CD4-positive, alpha-beta T cell (primary cell): ENCODE results near the gene TMEM258. TPM values are rescaled to one million over a fixed set of nuclear protein-coding genes. Genes with fewer than 3 reads are reported as not detected.

Experiments used
- ATAC-seq: fragments of 200-7000 bp; cut with Tn5 transposase; one replicate; pipeline ENCODE4 v1.10.0; 2022; ENCODE audit warnings: mild to moderate bottlenecking; ENCODE audit not compliant: poor library complexity
- CTCF ChIA-PET: fragments of 350-600 bp; sonication (Branson Sonifier 250); formaldehyde crosslinking; loops from one replicate; lab custom pipeline; 2021; ENCODE audit warnings: antibody characterized with exemption, inconsistent platforms; lab: Charles Lee
- POLR2A ChIA-PET: fragments of 350-600 bp; sonication (Branson Sonifier 250); formaldehyde crosslinking; loops from one replicate; lab custom pipeline; 2021; ENCODE audit warnings: antibody characterized with exemption, inconsistent platforms; lab: Charles Lee
- DNase-seq, 14 experiments: peaks; one replicate each; pipeline ENCODE4 v3.0.0-alpha.2; 2013 to 2020; ENCODE audit warnings: mixed read lengths in 2 of 14
- H3K27ac ChIP-seq, 2 donors: one replicate each; pipeline versions ENCODE4 v1.5.1 to v1.7.0; 2013; ENCODE audit warnings: low read length in 2 of 2, low read depth in 1 of 2, mild to moderate bottlenecking in 1 of 2
- H3K27me3 ChIP-seq, 2 experiments: 1 replicate in 1 of 2; 2 replicates in 1 of 2; pipeline versions ENCODE4 v1.6.1 to v1.7.0; 2013; ENCODE audit warnings: low read length in 2 of 2, control low read depth in 1 of 2, mild to moderate bottlenecking in 1 of 2, moderate library complexity in 1 of 2; ENCODE audit not compliant: insufficient read depth in 2 of 2, control insufficient read depth in 1 of 2
- H3K36me3 ChIP-seq: one replicate; pipeline ENCODE4 v1.6.1; 2013; ENCODE audit warnings: low read length, control low read depth; ENCODE audit not compliant: insufficient read depth
- H3K4me1 ChIP-seq: one replicate; pipeline ENCODE4 v1.6.1; 2013; ENCODE audit warnings: low read length, control low read depth; ENCODE audit not compliant: insufficient read depth
- H3K4me3 ChIP-seq: one replicate; pipeline ENCODE4 v1.5.1; 2013; ENCODE audit warnings: mild to moderate bottlenecking, low read length, moderate library complexity
- H3K9me3 ChIP-seq, 2 experiments: 1 replicate in 1 of 2; 2 replicates in 1 of 2; pipeline versions ENCODE4 v1.6.1 to v1.7.0; 2013; ENCODE audit warnings: low read length in 2 of 2, mild to moderate bottlenecking in 2 of 2, control low read depth in 1 of 2, moderate library complexity in 1 of 2; ENCODE audit not compliant: control insufficient read depth in 1 of 2, insufficient read depth in 1 of 2
- H3K27ac Mint-ChIP-seq: one replicate; pipeline ENCODE4 v1.8.0; 2020; ENCODE audit warnings: mixed read lengths
- H3K27me3 Mint-ChIP-seq: one replicate; pipeline ENCODE4 v1.8.0; 2021; ENCODE audit warnings: mixed read lengths
- H3K36me3 Mint-ChIP-seq: one replicate; pipeline ENCODE4 v1.8.0; 2021; ENCODE audit warnings: low read depth, mixed read lengths
- H3K4me1 Mint-ChIP-seq: one replicate; pipeline ENCODE4 v1.8.0; 2021; ENCODE audit warnings: low read depth, mixed read lengths
- H3K4me3 Mint-ChIP-seq: one replicate; pipeline ENCODE4 v1.8.0; 2020; ENCODE audit warnings: mild to moderate bottlenecking, mixed read lengths
- H3K9me3 Mint-ChIP-seq: one replicate; pipeline ENCODE4 v1.8.0; 2020; ENCODE audit warnings: mixed read lengths
- intact Hi-C, 2 experiments: fragments of 100-400 bp; cut with DNase I in 1 of 2; cut with micrococcal nuclease in 1 of 2; formaldehyde crosslinking; loops; one replicate each; pipeline versions ENCODE4 v1.15.1 to v1.9.0; 2023 to 2025; cut with DNase I, micrococcal nuclease
- total RNA-seq, 174 experiments: library from RNA in 2 of 174; stranded (reverse) in 2 of 174; gene quantifications; one replicate each; pipeline ENCODE4 v1.2.3 and lab custom pipeline; 2021 to 2026
- TF ChIP-seq, protein P1 (sequence below): fragments of 200-600 bp; IDR thresholded peaks from one replicate; pipeline ENCODE4 v1.8.0; 2022; ENCODE audit warnings: antibody characterized with exemption, mild to moderate bottlenecking

The TMEM258 gene
- total RNA-seq, 2 experiments from 2014 or later = 55.2 to 56.0 TPM

DNA sequence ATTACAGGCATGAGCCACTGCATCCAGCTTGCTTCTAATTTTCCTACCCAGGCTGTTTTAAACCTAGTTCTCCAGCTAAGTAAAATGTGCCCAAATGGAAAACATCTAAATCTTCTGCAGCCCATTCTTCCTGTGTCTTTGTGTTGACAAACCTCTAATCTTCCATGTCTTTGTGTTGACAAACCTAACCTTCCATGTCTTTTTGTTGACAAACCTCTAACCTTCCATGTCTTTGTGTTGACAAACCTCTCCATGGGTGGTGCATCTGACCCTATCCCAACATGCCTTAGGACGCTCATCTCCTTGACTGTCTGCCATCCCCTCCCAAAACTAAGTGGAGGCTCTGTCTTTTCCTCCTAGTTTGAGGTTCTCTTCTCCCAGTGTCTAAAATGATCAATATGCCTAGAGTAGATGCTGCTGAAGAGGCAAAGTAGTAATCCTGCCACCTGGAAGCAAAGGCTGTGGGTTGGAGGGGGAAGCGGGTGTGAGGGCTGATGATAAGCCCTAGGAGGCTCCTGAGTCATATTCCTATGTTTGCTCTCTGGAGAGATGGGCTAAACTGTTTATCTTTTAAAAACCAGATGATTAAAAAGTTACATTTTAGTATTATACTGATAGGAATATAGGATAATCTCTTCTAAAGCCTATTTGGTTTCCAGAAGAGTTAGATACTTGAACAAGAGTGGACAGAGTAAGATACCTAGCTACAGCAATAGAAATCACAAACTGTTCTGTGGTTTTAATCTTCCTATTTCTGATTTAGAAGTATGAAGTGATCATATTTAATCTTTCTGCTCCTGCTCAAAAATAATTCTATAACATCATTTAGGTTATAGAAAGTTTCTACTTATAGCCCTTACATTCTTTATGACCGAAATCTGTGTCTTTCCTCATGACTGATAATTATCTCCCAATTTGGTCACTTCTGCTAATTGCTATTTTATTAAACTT, 8.2 kb upstream of the TMEM258 start:
- H3K27ac ChIP-seq = no peak overlapping the region

DNA sequence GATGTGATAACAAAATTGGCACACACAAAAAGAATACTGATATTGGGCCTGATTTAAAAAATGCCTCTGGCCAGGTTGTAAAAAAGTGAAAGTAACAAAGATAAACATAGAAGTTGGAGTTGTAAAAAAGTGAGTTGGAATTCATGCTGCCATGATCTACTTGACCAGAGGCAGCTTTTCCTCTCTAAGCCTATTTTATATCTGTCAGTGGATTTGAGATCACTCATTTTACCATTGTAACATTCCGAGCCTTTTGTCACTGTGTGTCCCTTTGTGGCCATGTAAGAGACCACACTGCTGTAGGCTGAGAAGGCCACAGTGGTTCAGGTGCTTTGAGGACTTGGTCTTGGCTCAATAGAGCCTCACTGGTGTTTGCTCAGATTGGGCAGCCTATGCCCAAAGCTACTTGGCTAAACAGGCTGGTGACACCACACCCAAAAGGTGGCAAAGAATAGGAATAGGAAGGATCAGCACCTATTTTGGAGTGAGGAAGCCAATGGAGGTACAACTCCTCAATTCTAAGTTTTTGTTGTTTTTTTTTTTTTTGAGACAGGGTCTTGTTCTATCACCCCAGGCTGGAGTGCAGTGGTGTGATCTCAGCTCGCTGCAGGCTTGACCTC, 7.4 kb upstream of the TMEM258 start:
- intact Hi-C loops = loop anchor here (2.0 to 10.0 kb wide), 7 partner anchors 93 to 865 kb away; partner anchors contain the start of genes C11orf98 (in 1 of the 2), CSKMT (in 1 of the 2) and FTH1 (in 1 of the 2)
- H3K36me3 Mint-ChIP-seq = peaks cover 6% of the 10 kb centered on the region
- Histone ChIP-seq H3K27ac (no peak overlapping the region), H3K4me1 (no peaks in the 10 kb centered on the region), H3K4me3 (no peak overlapping the region), H3K27me3 (no peaks in the 10 kb centered on the region), H3K9me3 (no peaks in the 10 kb centered on the region), H3K36me3 (peaks cover 14% of the 10 kb centered on the region)
- H3K27me3 Mint-ChIP-seq = no peaks in the 10 kb centered on the region
- DNase-seq = no peak
- no peak for ATAC-seq
- TF ChIP-seq, protein P1, sequence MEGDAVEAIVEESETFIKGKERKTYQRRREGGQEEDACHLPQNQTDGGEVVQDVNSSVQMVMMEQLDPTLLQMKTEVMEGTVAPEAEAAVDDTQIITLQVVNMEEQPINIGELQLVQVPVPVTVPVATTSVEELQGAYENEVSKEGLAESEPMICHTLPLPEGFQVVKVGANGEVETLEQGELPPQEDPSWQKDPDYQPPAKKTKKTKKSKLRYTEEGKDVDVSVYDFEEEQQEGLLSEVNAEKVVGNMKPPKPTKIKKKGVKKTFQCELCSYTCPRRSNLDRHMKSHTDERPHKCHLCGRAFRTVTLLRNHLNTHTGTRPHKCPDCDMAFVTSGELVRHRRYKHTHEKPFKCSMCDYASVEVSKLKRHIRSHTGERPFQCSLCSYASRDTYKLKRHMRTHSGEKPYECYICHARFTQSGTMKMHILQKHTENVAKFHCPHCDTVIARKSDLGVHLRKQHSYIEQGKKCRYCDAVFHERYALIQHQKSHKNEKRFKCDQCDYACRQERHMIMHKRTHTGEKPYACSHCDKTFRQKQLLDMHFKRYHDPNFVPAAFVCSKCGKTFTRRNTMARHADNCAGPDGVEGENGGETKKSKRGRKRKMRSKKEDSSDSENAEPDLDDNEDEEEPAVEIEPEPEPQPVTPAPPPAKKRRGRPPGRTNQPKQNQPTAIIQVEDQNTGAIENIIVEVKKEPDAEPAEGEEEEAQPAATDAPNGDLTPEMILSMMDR = no peak
- no peak overlapping the region for H3K4me3 Mint-ChIP-seq
- H3K4me1 Mint-ChIP-seq = peaks cover 6% of the 10 kb centered on the region
- CTCF ChIA-PET = interaction anchor here (0.6 to 3.7 kb wide), 3 partner anchors 16 to 211 kb away, joined by 3 to 50 read pairs (median 4); partner anchors contain the start of gene FADS1
- no peaks in the 10 kb centered on the region for H3K9me3 Mint-ChIP-seq
- no peak overlapping the region for H3K27ac Mint-ChIP-seq
- POLR2A ChIA-PET = interaction anchor here (0.7 kb wide), 1 partner anchor 32 kb away, joined by 3 read pairs; no protein-coding TSS in a partner anchor

More for the DNA sequence above, 8.2 kb upstream of the TMEM258 start:
- Mint-ChIP-seq H3K27me3 (no peaks in the 10 kb centered on the region), H3K4me1 (peaks cover 6% of the 10 kb centered on the region), H3K9me3 (no peaks in the 10 kb centered on the region), H3K4me3 (no peak overlapping the region), H3K27ac (no peak overlapping the region), H3K36me3 (peaks cover 6% of the 10 kb centered on the region)
- H3K4me1 ChIP-seq = no peaks in the 10 kb centered on the region
- peaks cover 9% of the 10 kb centered on the region for H3K36me3 ChIP-seq
- no peaks in the 10 kb centered on the region for H3K9me3 ChIP-seq
- TF ChIP-seq, protein P1 = no peak
- DNase-seq (no peak), ATAC-seq (no peak)
- intact Hi-C loops = no loop called here
- no peaks in the 10 kb centered on the region for H3K27me3 ChIP-seq
- POLR2A ChIA-PET = interaction anchor here (0.7 to 1.0 kb wide), 2 partner anchors 9 to 31 kb away, joined by 3 to 4 read pairs; no protein-coding TSS in a partner anchor
- CTCF ChIA-PET = interaction anchor here (0.6 kb wide), 1 partner anchor 35 kb away, joined by 3 read pairs; no protein-coding TSS in a partner anchor
- H3K4me3 ChIP-seq = no peak overlapping the region
